GM12878 (cell line): Measurements from ENCODE around the gene EPHB1.

Source experiments
- CEBPB ChIP-seq, 2 experiments: fragments of 150-350 bp in 1 of 2; IDR thresholded peaks; 2 replicates each; pipeline ENCODE4 v1.6.1; 2012 to 2014; ENCODE audit warnings: low read depth in 2 of 2, low read length in 2 of 2, borderline replicate concordance in 1 of 2, inconsistent platforms in 1 of 2
- EP300 ChIP-seq, 2 experiments: fragments of 150-350 bp in 1 of 2; IDR thresholded peaks; 2 replicates each; pipeline ENCODE4 v1.6.1; 2011 to 2012; ENCODE audit warnings: low read depth in 2 of 2, low read length in 2 of 2, borderline replicate concordance in 1 of 2, improper control_type of control experiment in 1 of 2, inconsistent platforms in 1 of 2; ENCODE audit not compliant: control insufficient read depth in 1 of 2
- ESRRA ChIP-seq: IDR thresholded peaks from 2 replicates; pipeline ENCODE4 v1.6.1; 2012; ENCODE audit warnings: mild to moderate bottlenecking, low read length, improper control_type of control experiment
- EZH2 ChIP-seq: IDR thresholded peaks from 2 replicates; pipeline ENCODE4 v1.6.1; 2012; ENCODE audit warnings: low read depth, mild to moderate bottlenecking, control low read depth, inconsistent platforms, low read length, borderline replicate concordance; ENCODE audit not compliant: control insufficient read depth
- FOXM1 ChIP-seq: IDR thresholded peaks from 2 replicates; pipeline ENCODE4 v1.6.1; 2012; ENCODE audit warnings: low read depth, mild to moderate bottlenecking, inconsistent platforms, low read length, moderate library complexity
- POLR2A ChIP-seq: IDR thresholded peaks from 2 replicates; pipeline ENCODE4 v1.6.1; 2011; ENCODE audit warnings: low read depth, mild to moderate bottlenecking, low read length
- SIX5 ChIP-seq: IDR thresholded peaks from 2 replicates; pipeline ENCODE4 v1.6.1; 2011; ENCODE audit warnings: mild to moderate bottlenecking, low read depth, low read length, moderate library complexity; ENCODE audit not compliant: severe bottlenecking
- TF ChIP-seq, protein P1 (sequence below): IDR thresholded peaks from 2 replicates; pipeline ENCODE4 v1.6.1; 2011; ENCODE audit warnings: borderline replicate concordance, low read depth, mild to moderate bottlenecking, moderate library complexity, mixed read lengths, low read length; ENCODE audit not compliant: insufficient read depth; ENCODE audit errors: extremely low read length
- TF ChIP-seq, protein P2 (sequence below): IDR thresholded peaks from 2 replicates; pipeline ENCODE4 v1.6.1; 2011; ENCODE audit warnings: mild to moderate bottlenecking, low read depth, low read length, moderate library complexity; ENCODE audit not compliant: insufficient replicate concordance
- TF ChIP-seq, protein P3 (sequence below), 3 experiments: IDR thresholded peaks in 2 of 3; conservative IDR thresholded peaks in 1 of 3; 2 replicates each; pipeline ENCODE4 v1.5.1; 2011; ENCODE audit warnings: low read depth in 3 of 3, low read length in 3 of 3, mild to moderate bottlenecking in 3 of 3, control low read depth in 2 of 3, moderate library complexity in 2 of 3, inconsistent platforms in 1 of 3, mixed read lengths in 1 of 3; ENCODE audit not compliant: control insufficient read depth in 2 of 3, insufficient read depth in 1 of 3; ENCODE audit errors: extremely low read depth in 1 of 3
- TF ChIP-seq, protein P4 (sequence below): IDR thresholded peaks from 2 replicates; pipeline ENCODE4 v1.6.1; 2012; ENCODE audit warnings: improper control_type of control experiment, low read depth, low read length; ENCODE audit not compliant: insufficient replicate concordance

DNA sequence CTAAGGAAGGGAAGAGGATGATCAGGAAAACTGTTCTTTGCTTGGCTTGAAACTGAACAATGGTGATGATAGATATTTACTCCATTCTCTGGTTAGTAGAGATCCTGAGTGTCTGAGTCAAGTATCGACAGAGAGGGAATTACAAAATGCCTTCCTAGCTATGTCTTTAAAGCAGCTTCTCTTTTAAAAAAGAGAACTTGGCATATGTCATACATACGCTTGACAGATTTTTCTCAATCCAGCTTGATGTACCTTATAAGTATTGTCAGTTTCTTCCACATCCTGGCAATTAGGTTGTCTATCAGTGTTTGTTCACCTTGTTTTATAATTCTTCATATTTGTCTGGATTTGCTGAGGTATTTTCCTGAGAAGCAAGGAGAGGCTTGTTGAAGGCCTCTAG, 5.0 kb upstream of the EPHB1 start:
- TF ChIP-seq, protein P1, sequence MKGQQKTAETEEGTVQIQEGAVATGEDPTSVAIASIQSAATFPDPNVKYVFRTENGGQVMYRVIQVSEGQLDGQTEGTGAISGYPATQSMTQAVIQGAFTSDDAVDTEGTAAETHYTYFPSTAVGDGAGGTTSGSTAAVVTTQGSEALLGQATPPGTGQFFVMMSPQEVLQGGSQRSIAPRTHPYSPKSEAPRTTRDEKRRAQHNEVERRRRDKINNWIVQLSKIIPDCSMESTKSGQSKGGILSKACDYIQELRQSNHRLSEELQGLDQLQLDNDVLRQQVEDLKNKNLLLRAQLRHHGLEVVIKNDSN = no peak
- TF ChIP-seq EP300 (IDR thresholded peaks at IDR 0.05; ENCODE audit: borderline replicate concordance in 1 of 2, control insufficient read depth in 1 of 2, low read depth in 2 of 2, low read length in 2 of 2) (no peak), SIX5 (no peak), FOXM1 (no peak), CEBPB (IDR thresholded peaks at IDR 0.05; ENCODE audit: borderline replicate concordance in 1 of 2, low read depth in 2 of 2, low read length in 2 of 2) (no peak), EZH2 (no peak), ESRRA (no peak), POLR2A (no peak)
- TF ChIP-seq, protein P2, sequence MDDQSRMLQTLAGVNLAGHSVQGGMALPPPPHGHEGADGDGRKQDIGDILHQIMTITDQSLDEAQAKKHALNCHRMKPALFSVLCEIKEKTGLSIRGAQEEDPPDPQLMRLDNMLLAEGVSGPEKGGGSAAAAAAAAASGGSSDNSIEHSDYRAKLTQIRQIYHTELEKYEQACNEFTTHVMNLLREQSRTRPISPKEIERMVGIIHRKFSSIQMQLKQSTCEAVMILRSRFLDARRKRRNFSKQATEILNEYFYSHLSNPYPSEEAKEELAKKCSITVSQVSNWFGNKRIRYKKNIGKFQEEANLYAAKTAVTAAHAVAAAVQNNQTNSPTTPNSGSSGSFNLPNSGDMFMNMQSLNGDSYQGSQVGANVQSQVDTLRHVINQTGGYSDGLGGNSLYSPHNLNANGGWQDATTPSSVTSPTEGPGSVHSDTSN = no peak
- TF ChIP-seq, protein P3, sequence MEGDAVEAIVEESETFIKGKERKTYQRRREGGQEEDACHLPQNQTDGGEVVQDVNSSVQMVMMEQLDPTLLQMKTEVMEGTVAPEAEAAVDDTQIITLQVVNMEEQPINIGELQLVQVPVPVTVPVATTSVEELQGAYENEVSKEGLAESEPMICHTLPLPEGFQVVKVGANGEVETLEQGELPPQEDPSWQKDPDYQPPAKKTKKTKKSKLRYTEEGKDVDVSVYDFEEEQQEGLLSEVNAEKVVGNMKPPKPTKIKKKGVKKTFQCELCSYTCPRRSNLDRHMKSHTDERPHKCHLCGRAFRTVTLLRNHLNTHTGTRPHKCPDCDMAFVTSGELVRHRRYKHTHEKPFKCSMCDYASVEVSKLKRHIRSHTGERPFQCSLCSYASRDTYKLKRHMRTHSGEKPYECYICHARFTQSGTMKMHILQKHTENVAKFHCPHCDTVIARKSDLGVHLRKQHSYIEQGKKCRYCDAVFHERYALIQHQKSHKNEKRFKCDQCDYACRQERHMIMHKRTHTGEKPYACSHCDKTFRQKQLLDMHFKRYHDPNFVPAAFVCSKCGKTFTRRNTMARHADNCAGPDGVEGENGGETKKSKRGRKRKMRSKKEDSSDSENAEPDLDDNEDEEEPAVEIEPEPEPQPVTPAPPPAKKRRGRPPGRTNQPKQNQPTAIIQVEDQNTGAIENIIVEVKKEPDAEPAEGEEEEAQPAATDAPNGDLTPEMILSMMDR (IDR thresholded peaks at IDR 0.05 in 2 of 3, conservative IDR thresholded peaks at IDR 0.05 in 1 of 3; ENCODE audit: control insufficient read depth in 2 of 3, extremely low read depth in 1 of 3, insufficient read depth in 1 of 3, low read depth in 3 of 3, low read length in 3 of 3) = no peak
- TF ChIP-seq, protein P4, sequence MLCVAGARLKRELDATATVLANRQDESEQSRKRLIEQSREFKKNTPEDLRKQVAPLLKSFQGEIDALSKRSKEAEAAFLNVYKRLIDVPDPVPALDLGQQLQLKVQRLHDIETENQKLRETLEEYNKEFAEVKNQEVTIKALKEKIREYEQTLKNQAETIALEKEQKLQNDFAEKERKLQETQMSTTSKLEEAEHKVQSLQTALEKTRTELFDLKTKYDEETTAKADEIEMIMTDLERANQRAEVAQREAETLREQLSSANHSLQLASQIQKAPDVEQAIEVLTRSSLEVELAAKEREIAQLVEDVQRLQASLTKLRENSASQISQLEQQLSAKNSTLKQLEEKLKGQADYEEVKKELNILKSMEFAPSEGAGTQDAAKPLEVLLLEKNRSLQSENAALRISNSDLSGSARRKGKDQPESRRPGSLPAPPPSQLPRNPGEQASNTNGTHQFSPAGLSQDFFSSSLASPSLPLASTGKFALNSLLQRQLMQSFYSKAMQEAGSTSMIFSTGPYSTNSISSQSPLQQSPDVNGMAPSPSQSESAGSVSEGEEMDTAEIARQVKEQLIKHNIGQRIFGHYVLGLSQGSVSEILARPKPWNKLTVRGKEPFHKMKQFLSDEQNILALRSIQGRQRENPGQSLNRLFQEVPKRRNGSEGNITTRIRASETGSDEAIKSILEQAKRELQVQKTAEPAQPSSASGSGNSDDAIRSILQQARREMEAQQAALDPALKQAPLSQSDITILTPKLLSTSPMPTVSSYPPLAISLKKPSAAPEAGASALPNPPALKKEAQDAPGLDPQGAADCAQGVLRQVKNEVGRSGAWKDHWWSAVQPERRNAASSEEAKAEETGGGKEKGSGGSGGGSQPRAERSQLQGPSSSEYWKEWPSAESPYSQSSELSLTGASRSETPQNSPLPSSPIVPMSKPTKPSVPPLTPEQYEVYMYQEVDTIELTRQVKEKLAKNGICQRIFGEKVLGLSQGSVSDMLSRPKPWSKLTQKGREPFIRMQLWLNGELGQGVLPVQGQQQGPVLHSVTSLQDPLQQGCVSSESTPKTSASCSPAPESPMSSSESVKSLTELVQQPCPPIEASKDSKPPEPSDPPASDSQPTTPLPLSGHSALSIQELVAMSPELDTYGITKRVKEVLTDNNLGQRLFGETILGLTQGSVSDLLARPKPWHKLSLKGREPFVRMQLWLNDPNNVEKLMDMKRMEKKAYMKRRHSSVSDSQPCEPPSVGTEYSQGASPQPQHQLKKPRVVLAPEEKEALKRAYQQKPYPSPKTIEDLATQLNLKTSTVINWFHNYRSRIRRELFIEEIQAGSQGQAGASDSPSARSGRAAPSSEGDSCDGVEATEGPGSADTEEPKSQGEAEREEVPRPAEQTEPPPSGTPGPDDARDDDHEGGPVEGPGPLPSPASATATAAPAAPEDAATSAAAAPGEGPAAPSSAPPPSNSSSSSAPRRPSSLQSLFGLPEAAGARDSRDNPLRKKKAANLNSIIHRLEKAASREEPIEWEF = no peak
